HepG2 (cell line): ENCODE data around the gene OSGIN1. TPM values are rescaled to one million over a fixed set of nuclear protein-coding genes. Genes with fewer than 3 reads are reported as not detected.

Source experiments
- ATF1 ChIP-seq: IDR thresholded peaks from 2 replicates; pipeline ENCODE4 v1.6.1; 2016; ENCODE audit warnings: mild to moderate bottlenecking, control low read depth
- CC2D1A ChIP-seq: sonication (generic); formaldehyde crosslinking; IDR thresholded peaks from 2 replicates; pipeline ENCODE4 v1.8.1; 2023; ENCODE audit warnings: mild to moderate bottlenecking, missing genetic modification reagents
- CENPX ChIP-seq: sonication (generic); formaldehyde crosslinking; IDR thresholded peaks from 2 replicates; pipeline ENCODE4 v1.9.0; 2021; ENCODE audit warnings: mild to moderate bottlenecking, missing genetic modification reagents, moderate library complexity
- E2F5 ChIP-seq: sonication (generic); formaldehyde crosslinking; conservative IDR thresholded peaks from 2 replicates; pipeline ENCODE4 v1.4.0; 2020; ENCODE audit warnings: missing genetic modification reagents
- FOXP1 ChIP-seq, 2 experiments: fragments of 450-650 bp in 1 of 2; IDR thresholded peaks; 2 replicates each; pipeline ENCODE4 v1.6.1; 2017 to 2018; ENCODE audit warnings: antibody characterized with exemption in 1 of 2
- IKZF4 ChIP-seq: sonication (generic); formaldehyde crosslinking; IDR thresholded peaks from 2 replicates; pipeline ENCODE4 v1.5.1; 2020; ENCODE audit warnings: borderline replicate concordance, mild to moderate bottlenecking, low read depth, missing genetic modification reagents; ENCODE audit errors: not compliant biosample characterization
- MAFF ChIP-seq: IDR thresholded peaks from 2 replicates; pipeline ENCODE4 v1.6.1; 2011; ENCODE audit warnings: low read depth, low read length, improper control_type of control experiment
- THAP9 ChIP-seq: sonication (generic); formaldehyde crosslinking; IDR thresholded peaks from 2 replicates; pipeline ENCODE4; 2020; ENCODE audit warnings: missing genetic modification reagents, mild to moderate bottlenecking, borderline replicate concordance
- ZNF512 ChIP-seq: sonication (generic); formaldehyde crosslinking; IDR thresholded peaks from 2 replicates; pipeline ENCODE4 v1.4.0; 2020; ENCODE audit warnings: mild to moderate bottlenecking, missing genetic modification reagents
- ZNF646 ChIP-seq: sonication (generic); formaldehyde crosslinking; IDR thresholded peaks from 2 replicates; pipeline ENCODE4 v1.9.0; 2021; ENCODE audit warnings: mild to moderate bottlenecking, missing genetic modification reagents
- polyA plus RNA-seq, 8 experiments: library from polyadenylated mRNA; depleted of rRNA in 3 of 8; stranded (reverse) in 7 of 8; unstranded in 1 of 8; fragments of >200 nt; fragmentation: Illumina TruSeq in 4 of 8; extraction: Trizol in 4 of 8; gene quantifications; 2 replicates each; pipeline versions ENCODE4 v1.2.1 to v1.2.3, GENCODE V29; 2011 to 2016; ENCODE audit warnings: low read depth in 4 of 8, missing spikeins in 1 of 8, mixed read lengths in 1 of 8; ENCODE audit not compliant: insufficient read depth in 1 of 8
- total RNA-seq, 5 experiments: library from RNA; depleted of rRNA; stranded (reverse); fragments of >200 nt; fragmentation: Illumina TruSeq; extraction: Trizol; gene quantifications; 2 replicates each; pipeline ENCODE4 v1.2.3, GENCODE V29; 2016; ENCODE audit warnings: low read depth in 1 of 5
- TF ChIP-seq, protein P1 (sequence below): sonication (generic); formaldehyde crosslinking; IDR thresholded peaks from 2 replicates; pipeline ENCODE4 v1.5.1; 2020; ENCODE audit warnings: mild to moderate bottlenecking, missing genetic modification reagents, moderate library complexity

The OSGIN1 gene
- total and polyA plus RNA-seq, 2 of the 13 experiments (the other 11 are each of a cell fraction or from before 2014, with no cell fraction given) = 20.5 to 27.1 TPM

DNA sequence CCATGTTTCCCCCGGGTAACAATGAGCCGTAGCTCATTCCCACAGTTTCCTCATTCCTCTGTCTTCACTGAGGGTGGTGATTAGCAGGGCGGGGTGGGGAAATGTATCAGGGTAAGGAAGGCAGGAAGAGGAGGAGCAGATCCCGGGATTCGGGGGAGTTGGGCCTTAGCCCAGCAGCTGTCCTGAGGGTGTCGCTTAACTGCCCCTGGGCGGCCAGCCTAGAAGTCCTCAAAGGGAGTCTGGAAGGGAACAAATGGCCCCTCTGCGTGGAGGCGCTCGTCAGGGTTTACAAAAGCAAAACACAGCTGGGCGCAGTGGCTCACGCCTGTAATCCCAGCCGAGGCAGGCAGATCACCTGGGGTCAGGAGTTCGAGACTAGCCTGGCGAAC lies 39.8 kb upstream of the OSGIN1 start (continued):
- TF ChIP-seq CENPX (CRISPR knock-in tag) (no peak), THAP9 (no peak), ZNF512 (CRISPR knock-in tag) (no peak), ZNF646 (CRISPR knock-in tag) (no peak), MAFF (no peak), FOXP1 (IDR thresholded peaks at IDR 0.05) (no peak), FOXP1 (CRISPR knock-in tag; IDR thresholded peaks at IDR 0.05) (no peak), ATF1 (no peak), E2F5 (CRISPR knock-in tag) (no peak), CC2D1A (CRISPR knock-in tag) (no peak), IKZF4 (CRISPR knock-in tag) (no peak)
- TF ChIP-seq, protein P1, sequence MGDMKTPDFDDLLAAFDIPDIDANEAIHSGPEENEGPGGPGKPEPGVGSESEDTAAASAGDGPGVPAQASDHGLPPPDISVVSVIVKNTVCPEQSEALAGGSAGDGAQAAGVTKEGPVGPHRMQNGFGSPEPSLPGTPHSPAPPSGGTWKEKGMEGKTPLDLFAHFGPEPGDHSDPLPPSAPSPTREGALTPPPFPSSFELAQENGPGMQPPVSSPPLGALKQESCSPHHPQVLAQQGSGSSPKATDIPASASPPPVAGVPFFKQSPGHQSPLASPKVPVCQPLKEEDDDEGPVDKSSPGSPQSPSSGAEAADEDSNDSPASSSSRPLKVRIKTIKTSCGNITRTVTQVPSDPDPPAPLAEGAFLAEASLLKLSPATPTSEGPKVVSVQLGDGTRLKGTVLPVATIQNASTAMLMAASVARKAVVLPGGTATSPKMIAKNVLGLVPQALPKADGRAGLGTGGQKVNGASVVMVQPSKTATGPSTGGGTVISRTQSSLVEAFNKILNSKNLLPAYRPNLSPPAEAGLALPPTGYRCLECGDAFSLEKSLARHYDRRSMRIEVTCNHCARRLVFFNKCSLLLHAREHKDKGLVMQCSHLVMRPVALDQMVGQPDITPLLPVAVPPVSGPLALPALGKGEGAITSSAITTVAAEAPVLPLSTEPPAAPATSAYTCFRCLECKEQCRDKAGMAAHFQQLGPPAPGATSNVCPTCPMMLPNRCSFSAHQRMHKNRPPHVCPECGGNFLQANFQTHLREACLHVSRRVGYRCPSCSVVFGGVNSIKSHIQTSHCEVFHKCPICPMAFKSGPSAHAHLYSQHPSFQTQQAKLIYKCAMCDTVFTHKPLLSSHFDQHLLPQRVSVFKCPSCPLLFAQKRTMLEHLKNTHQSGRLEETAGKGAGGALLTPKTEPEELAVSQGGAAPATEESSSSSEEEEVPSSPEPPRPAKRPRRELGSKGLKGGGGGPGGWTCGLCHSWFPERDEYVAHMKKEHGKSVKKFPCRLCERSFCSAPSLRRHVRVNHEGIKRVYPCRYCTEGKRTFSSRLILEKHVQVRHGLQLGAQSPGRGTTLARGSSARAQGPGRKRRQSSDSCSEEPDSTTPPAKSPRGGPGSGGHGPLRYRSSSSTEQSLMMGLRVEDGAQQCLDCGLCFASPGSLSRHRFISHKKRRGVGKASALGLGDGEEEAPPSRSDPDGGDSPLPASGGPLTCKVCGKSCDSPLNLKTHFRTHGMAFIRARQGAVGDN = no peak
- TF ChIP-seq, all 625 proteins: peak for 0
